ENCODE measurements around the gene RPS3.

DNA sequence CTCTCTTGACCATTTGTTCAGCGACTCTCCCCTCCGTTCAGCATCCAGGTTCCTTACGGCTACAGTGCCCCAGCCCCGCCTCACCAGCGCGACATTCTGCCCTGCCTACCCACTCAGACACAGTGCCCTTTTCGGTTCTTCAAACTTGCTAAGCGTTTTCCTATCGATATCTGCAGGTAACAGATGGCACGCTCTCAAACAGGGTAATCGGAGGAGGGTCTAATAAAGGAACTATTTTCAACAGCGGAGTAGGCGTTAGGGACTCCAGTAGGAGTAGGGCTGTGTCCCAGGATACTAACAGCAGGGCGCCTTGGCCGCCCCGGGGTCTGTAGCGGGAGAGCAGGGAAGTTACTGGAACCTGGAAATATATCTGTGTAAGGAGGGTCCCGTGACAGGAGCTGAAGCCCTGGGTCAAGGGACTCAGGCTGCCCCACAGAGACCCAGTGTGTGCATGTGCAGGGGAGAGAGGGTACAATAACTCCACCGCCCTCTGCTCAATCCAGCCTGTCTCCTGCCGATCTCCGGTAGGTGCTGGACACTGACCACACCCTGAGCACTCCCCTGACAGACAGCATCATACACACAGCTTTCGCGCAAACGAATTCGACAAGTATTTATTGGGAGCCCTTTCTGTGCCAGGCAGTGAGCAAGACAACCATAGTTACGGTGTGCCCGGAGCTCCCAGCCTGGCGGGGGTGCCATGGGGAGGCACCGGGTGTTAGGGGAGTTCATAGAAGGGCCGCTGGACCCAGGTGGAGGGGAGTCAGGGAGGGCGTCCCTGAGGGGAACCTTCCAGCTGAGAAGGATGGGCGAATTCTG lies 31.6 kb downstream of the RPS3 start:
- TF ChIP-seq CTCF (IDR thresholded peaks at IDR 0.05 in 2 of 3, conservative IDR thresholded peaks at IDR 0.05 in 1 of 3; ENCODE audit: borderline replicate concordance in 1 of 3, insufficient read depth in 1 of 3, low read depth in 2 of 3, low read length in 2 of 3) (no peak), POLR2A (IDR thresholded peaks at IDR 0.05; ENCODE audit: borderline replicate concordance, extremely low read depth, insufficient read depth, insufficient read length) (no peak), TCF7L2 (IDR thresholded peaks at IDR 0.05; ENCODE audit: borderline replicate concordance, extremely low read depth, insufficient read depth, insufficient read length) (no peak), YY1 (IDR thresholded peaks at IDR 0.05; ENCODE audit: extremely low read depth, insufficient replicate concordance, low read depth, low read length) (no peak)
- TF ChIP-seq, protein P1, sequence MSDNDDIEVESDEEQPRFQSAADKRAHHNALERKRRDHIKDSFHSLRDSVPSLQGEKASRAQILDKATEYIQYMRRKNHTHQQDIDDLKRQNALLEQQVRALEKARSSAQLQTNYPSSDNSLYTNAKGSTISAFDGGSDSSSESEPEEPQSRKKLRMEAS (IDR thresholded peaks at IDR 0.05), result no peak
- TF ChIP-seq, protein P2, sequence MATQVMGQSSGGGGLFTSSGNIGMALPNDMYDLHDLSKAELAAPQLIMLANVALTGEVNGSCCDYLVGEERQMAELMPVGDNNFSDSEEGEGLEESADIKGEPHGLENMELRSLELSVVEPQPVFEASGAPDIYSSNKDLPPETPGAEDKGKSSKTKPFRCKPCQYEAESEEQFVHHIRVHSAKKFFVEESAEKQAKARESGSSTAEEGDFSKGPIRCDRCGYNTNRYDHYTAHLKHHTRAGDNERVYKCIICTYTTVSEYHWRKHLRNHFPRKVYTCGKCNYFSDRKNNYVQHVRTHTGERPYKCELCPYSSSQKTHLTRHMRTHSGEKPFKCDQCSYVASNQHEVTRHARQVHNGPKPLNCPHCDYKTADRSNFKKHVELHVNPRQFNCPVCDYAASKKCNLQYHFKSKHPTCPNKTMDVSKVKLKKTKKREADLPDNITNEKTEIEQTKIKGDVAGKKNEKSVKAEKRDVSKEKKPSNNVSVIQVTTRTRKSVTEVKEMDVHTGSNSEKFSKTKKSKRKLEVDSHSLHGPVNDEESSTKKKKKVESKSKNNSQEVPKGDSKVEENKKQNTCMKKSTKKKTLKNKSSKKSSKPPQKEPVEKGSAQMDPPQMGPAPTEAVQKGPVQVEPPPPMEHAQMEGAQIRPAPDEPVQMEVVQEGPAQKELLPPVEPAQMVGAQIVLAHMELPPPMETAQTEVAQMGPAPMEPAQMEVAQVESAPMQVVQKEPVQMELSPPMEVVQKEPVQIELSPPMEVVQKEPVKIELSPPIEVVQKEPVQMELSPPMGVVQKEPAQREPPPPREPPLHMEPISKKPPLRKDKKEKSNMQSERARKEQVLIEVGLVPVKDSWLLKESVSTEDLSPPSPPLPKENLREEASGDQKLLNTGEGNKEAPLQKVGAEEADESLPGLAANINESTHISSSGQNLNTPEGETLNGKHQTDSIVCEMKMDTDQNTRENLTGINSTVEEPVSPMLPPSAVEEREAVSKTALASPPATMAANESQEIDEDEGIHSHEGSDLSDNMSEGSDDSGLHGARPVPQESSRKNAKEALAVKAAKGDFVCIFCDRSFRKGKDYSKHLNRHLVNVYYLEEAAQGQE (IDR thresholded peaks at IDR 0.05; ENCODE audit: low read depth), result no peak
